Tibial nerve (tissue), 4 donors: Measurements from ENCODE around the gene DNAJB6. TPM values are rescaled to one million over a fixed set of nuclear protein-coding genes. Genes with fewer than 3 reads are reported as not detected.

Source experiments
- DNase-seq, 2 donors: peaks; one replicate each; pipeline ENCODE4 v3.0.0-alpha.2; 2019; ENCODE audit warnings: low spot score in 2 of 2
- H3K27ac ChIP-seq, 4 donors: fragments of 200-600 bp; sonication (generic) in 3 of 4; one replicate each; pipeline ENCODE4 v1.5.1; 2017 to 2019; ENCODE audit warnings: mild to moderate bottlenecking in 1 of 4
- H3K27me3 ChIP-seq, 2 donors: fragments of 200-600 bp; sonication (generic) in 1 of 2; one replicate each; pipeline versions ENCODE4 v1.5.1 to v1.6.0; 2017 to 2019
- H3K36me3 ChIP-seq, 3 donors: fragments of 200-600 bp; sonication (generic); one replicate each; pipeline ENCODE4 v1.5.1; 2018 to 2019
- H3K4me1 ChIP-seq, 4 donors: fragments of 200-600 bp; sonication (generic) in 3 of 4; one replicate each; pipeline ENCODE4 v1.5.1; 2017 to 2019
- H3K4me3 ChIP-seq, 4 donors: fragments of 200-600 bp; sonication (generic) in 3 of 4; one replicate each; pipeline ENCODE4 v1.5.1; 2017 to 2019; ENCODE audit warnings: mild to moderate bottlenecking in 1 of 4, moderate library complexity in 1 of 4
- H3K9me3 ChIP-seq, 4 donors: fragments of 200-600 bp; sonication (generic) in 3 of 4; one replicate each; pipeline ENCODE4 v1.5.1; 2017 to 2019
- EP300 ChIP-seq, 2 donors: sonication (generic); formaldehyde crosslinking; IDR thresholded peaks; one replicate each; pipeline ENCODE4 v1.6.1; 2017; ENCODE audit warnings: antibody characterized with exemption in 2 of 2, mild to moderate bottlenecking in 1 of 2
- POLR2A ChIP-seq, 2 donors: fragments of 450-650 bp; IDR thresholded peaks; one replicate each; pipeline ENCODE4 v1.6.1; 2017; ENCODE audit warnings: antibody characterized with exemption in 2 of 2, mild to moderate bottlenecking in 2 of 2, moderate library complexity in 2 of 2
- WGBS, 2 donors: methylation state at CpG; one replicate each; pipeline ENCODE4 v1.1.5; 2018; 5-methylcytosine and 5-hydroxymethylcytosine counted together
- total RNA-seq, 4 donors: library from RNA; depleted of rRNA; stranded (reverse); fragments of >200 nt; gene quantifications; one replicate each; pipeline ENCODE4 v1.1.0, GENCODE V29; 2016
- TF ChIP-seq, protein P1 (sequence below), 5 experiments: fragments of 200-600 bp in 3 of 5; fragments of 450-650 bp in 2 of 5; sonication (generic) in 3 of 5; IDR thresholded peaks; one replicate each; pipeline ENCODE4 v1.5.1; 2016 to 2019; ENCODE audit warnings: antibody characterized with exemption in 5 of 5, mild to moderate bottlenecking in 3 of 5, moderate library complexity in 2 of 5

The DNAJB6 gene
- total RNA-seq, 4 donors from 2014 or later, result 85.5 to 106 (median 96.9) TPM

DNA sequence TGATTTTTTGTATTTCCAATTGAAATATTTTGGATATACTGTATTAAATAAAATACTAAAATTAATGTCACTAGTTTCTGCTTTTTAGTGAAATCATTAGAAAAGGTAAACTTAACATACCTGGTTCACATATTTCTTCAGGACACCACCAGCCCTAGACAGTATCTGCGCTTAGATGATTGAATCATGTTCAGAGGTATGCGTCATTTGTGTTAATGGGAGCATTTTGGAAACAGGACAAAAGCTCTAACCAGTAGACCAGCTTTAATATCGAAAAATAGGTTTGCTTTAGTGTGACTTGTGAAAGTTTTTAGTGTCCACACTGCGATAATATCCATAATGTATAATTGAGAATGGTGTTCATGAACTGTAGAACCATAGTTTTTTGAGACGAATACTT lies 47.1 kb downstream of the DNAJB6 start:
- Histone ChIP-seq H3K27ac (no peak overlapping the region), H3K27me3 (no peaks in the 10 kb centered on the region), H3K4me1 (peaks cover 0 to 30% (median 0%) of the 10 kb centered on the region in 4 donors), H3K9me3 (no peaks in the 10 kb centered on the region), H3K36me3 (peaks cover 0 to 44% (median 0%) of the 10 kb centered on the region in 3 donors), H3K4me3 (no peak overlapping the region)
- no peak for DNase-seq
- WGBS, 2 donors, result 91 to 95% methylated on average over 5 of the region's 5 CpGs
- no peak for TF ChIP-seq EP300 (IDR thresholded peaks at IDR 0.05)
- TF ChIP-seq, protein P1, sequence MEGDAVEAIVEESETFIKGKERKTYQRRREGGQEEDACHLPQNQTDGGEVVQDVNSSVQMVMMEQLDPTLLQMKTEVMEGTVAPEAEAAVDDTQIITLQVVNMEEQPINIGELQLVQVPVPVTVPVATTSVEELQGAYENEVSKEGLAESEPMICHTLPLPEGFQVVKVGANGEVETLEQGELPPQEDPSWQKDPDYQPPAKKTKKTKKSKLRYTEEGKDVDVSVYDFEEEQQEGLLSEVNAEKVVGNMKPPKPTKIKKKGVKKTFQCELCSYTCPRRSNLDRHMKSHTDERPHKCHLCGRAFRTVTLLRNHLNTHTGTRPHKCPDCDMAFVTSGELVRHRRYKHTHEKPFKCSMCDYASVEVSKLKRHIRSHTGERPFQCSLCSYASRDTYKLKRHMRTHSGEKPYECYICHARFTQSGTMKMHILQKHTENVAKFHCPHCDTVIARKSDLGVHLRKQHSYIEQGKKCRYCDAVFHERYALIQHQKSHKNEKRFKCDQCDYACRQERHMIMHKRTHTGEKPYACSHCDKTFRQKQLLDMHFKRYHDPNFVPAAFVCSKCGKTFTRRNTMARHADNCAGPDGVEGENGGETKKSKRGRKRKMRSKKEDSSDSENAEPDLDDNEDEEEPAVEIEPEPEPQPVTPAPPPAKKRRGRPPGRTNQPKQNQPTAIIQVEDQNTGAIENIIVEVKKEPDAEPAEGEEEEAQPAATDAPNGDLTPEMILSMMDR (IDR thresholded peaks at IDR 0.05), result no peak
- TF ChIP-seq POLR2A (IDR thresholded peaks at IDR 0.05), result no peak

DNA sequence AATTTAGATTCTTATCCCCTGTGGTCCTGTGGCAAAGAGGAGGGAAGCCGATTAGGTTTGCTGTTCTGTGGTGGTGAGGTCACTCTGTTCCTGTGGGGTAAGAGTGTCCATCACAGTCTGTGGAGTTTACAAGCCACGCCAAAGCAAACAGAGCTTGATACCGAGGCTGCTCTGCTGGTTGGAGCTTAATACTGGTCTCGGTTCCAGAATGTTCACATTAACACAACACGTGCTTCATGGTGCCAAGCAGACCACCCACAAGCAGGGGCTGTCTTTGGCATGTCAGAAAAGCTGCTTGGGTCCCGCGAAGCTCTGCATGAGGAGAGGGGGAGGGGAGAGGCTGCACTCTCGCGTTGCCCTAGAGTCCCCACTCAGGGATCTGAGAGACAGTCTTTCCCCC lies 47.5 kb downstream of the DNAJB6 start:
- Histone ChIP-seq H3K4me3 (no peak overlapping the region), H3K9me3 (no peaks in the 10 kb centered on the region), H3K27ac (no peak overlapping the region), H3K27me3 (no peaks in the 10 kb centered on the region), H3K36me3 (peaks cover 0 to 44% (median 0%) of the 10 kb centered on the region in 3 donors), H3K4me1 (peaks cover 0 to 30% (median 0%) of the 10 kb centered on the region in 4 donors)
- DNase-seq, result no peak
- TF ChIP-seq, protein P1 (IDR thresholded peaks at IDR 0.05), result no peak
- TF ChIP-seq EP300 (IDR thresholded peaks at IDR 0.05) (no peak), POLR2A (IDR thresholded peaks at IDR 0.05) (no peak)
- 50 to 63% methylated on average over 9 of the region's 9 CpGs for WGBS, 2 donors

DNA sequence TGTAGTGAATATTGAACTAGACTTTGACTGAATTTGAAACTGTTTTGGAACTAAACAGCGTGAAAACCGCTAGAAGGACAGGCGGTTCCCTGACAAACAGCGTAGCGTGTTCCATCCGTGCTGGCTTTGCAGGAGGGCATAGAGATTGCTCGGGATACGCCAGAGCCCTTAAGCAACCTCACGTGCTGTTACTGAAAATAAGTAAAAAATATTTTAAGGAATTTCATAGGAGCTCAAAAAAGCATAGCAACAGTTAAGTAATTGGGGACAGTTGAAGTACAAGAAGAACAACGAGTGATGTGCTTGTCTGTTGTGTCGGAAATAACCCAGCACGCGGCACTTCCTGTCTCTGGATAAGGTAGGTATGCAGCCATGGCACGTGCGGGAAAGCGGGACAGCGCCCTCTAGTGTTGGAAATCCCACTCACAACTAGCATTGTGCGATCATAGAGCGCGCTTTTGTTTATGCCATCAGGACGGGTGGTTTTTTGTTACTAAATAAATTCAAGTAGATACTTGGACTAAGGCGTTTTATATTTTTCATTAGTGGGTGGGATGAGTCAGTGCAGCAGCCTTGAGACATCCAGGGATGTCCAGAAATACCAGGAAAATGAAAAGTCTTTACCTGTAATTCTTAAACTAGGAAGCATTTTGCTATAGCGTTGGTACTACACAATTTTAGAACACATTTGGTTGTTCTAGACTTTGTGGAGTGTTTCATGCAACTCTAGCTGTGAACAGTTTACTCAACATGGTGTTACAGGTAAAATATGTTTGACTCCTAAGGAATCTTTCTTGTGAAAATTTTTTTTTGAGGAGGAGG lies 50.4 kb downstream of the DNAJB6 start:
- WGBS, 2 donors, result 54 to 55% methylated on average over 23 of the region's 23 CpGs
- no peak overlapping the region for H3K4me3 ChIP-seq
- H3K4me1 ChIP-seq, result peaks cover 0 to 37% (median 0%) of the 10 kb centered on the region in 4 donors
- no peaks in the 10 kb centered on the region for H3K27me3 ChIP-seq
- H3K36me3 ChIP-seq, result peaks cover 0 to 63% (median 3%) of the 10 kb centered on the region in 3 donors
- H3K9me3 ChIP-seq, result no peaks in the 10 kb centered on the region
- TF ChIP-seq POLR2A (IDR thresholded peaks at IDR 0.05) (no peak), EP300 (IDR thresholded peaks at IDR 0.05) (peak in 1 of 2 donors; percentile 62)
- TF ChIP-seq, protein P1 (IDR thresholded peaks at IDR 0.05), result peak; percentile 70 to 84 (median 77)
- peak overlapping the region in 1 of 4 donors; percentile 23 for H3K27ac ChIP-seq
- peak; percentile 58 to 84 for DNase-seq

DNA sequence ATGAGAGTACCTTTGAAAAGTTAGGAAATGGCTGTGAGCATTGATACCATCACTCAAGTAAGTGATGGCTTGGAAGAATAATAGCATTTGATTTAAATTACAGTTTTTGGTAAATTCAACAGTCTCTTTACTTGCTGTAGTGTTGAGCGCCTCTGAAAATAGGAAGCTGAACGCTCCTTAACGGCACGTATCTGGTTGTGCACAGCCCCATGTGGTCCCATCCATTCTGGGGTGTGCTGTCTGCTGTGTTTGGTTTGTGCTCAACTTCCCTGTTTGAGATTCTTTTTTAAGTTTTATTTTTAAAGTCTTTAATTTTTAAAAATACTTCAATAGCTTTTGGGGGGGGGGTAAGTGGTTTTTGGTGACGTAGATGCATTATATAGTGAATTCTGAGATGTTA lies 51.5 kb downstream of the DNAJB6 start:
- DNase-seq, result no peak
- no peaks in the 10 kb centered on the region for H3K9me3 ChIP-seq
- no peaks in the 10 kb centered on the region for H3K27me3 ChIP-seq
- TF ChIP-seq, protein P1 (IDR thresholded peaks at IDR 0.05), result no peak
- TF ChIP-seq POLR2A (IDR thresholded peaks at IDR 0.05), result no peak
- TF ChIP-seq EP300 (IDR thresholded peaks at IDR 0.05), result no peak
- H3K4me3 ChIP-seq, result no peak overlapping the region
- H3K27ac ChIP-seq, result no peak overlapping the region
- peaks cover 0 to 59% (median 3%) of the 10 kb centered on the region in 3 donors for H3K36me3 ChIP-seq
- 92 to 94% methylated on average over 5 of the region's 5 CpGs for WGBS, 2 donors
- peaks cover 0 to 37% (median 0%) of the 10 kb centered on the region in 4 donors for H3K4me1 ChIP-seq
